Ovary (tissue), 9 donors: ENCODE results near the gene TTLL12. TPM values are rescaled to one million over a fixed set of nuclear protein-coding genes. Genes with fewer than 3 reads are reported as not detected.

Experiments
- DNase-seq, 5 donors: peaks; one replicate each; pipeline ENCODE4 v3.0.0-alpha.2; 2019 to 2020
- H3K27ac ChIP-seq, 2 donors: fragments of 200-600 bp; one replicate each; pipeline versions ENCODE4 v1.5.1 to v1.8.0; 2019 to 2022
- H3K27me3 ChIP-seq: fragments of 200-600 bp; one replicate; pipeline ENCODE4 v1.8.0; 2022
- H3K36me3 ChIP-seq: fragments of 200-600 bp; sonication (generic); one replicate; pipeline ENCODE4 v1.5.1; 2019
- H3K4me1 ChIP-seq: one replicate; pipeline ENCODE4 v1.8.1; 2013; ENCODE audit warnings: mild to moderate bottlenecking, moderate library complexity; ENCODE audit not compliant: insufficient read depth
- H3K4me3 ChIP-seq: fragments of 200-600 bp; sonication (generic); one replicate; pipeline ENCODE4 v1.5.1; 2017
- H3K9me3 ChIP-seq, 2 donors: fragments of 200-600 bp in 1 of 2; sonication (generic) in 1 of 2; one replicate each; pipeline versions ENCODE4 v1.5.1 to v1.8.1; 2013 to 2019; ENCODE audit warnings: mild to moderate bottlenecking in 1 of 2, moderate library complexity in 1 of 2
- EP300 ChIP-seq: sonication (generic); formaldehyde crosslinking; IDR thresholded peaks from one replicate; pipeline ENCODE4 v1.6.1; 2017; ENCODE audit warnings: antibody characterized with exemption
- POLR2A ChIP-seq: fragments of 450-650 bp; IDR thresholded peaks from one replicate; pipeline ENCODE4 v1.6.1; 2017; ENCODE audit warnings: antibody characterized with exemption, mild to moderate bottlenecking, moderate library complexity
- WGBS, 3 donors: extraction: QIAGEN DNeasy Blood & Tissue Kit in 1 of 3; methylation state at CpG; one replicate each; pipeline versions ENCODE4 v1.1.5 to v1.1.7; 2013 to 2017; 5-methylcytosine and 5-hydroxymethylcytosine counted together
- intact Hi-C, 4 donors: fragments of 100-400 bp; cut with DNase I; formaldehyde crosslinking; loops; one replicate each; pipeline versions ENCODE4 v1.11.0 to v1.15.1; 2022 to 2023
- polyA plus RNA-seq, 2 donors: library from polyadenylated mRNA; stranded (reverse); fragments of 200-250 nt in 1 of 2; fragments of 350-450 nt in 1 of 2; fragmentation: Illumina TruSeq in 1 of 2; extraction: RNeasy Lipid Tissue Mini Kit (QIAGEN cat#74804) in 1 of 2; gene quantifications; one replicate each; pipeline ENCODE4 v1.2.3, GENCODE V29; 2013 to 2014
- total RNA-seq, 7 donors: library from RNA; depleted of rRNA in 2 of 7; stranded (reverse); fragments of >200 nt in 2 of 7; fragmentation: NEBNext Ultra II Directional in 3 of 7; extraction: Animal tissue kit (Norgen Biotek cat#: 25700) in 3 of 7; gene quantifications; one replicate each; pipeline versions ENCODE4 v1.1.0 to v1.2.4, GENCODE V29; 2016 to 2023
- TF ChIP-seq, protein P1 (sequence below), 3 donors: fragments of 450-650 bp in 2 of 3; fragments of 200-600 bp in 1 of 3; IDR thresholded peaks; one replicate each; pipeline versions ENCODE4 v1.5.1 to v1.8.0; 2016 to 2022; ENCODE audit warnings: antibody characterized with exemption in 3 of 3, mild to moderate bottlenecking in 1 of 3
- donor health status: DM: no; HTN: no; CAD: no; lungs with moderate emphysema.
- donor health status: DM: no; HTN: no; CAD: no.
- donor health status: Bipolar disorder and iron deficiency.
- donor health status: DM: yes; HTN: yes; CAD: no.
- donor health status: DM: no; HTN: no; CAD: no.
- donor health status: DM: yes; HTN: yes; CAD: no.

Gene TTLL12
- total and polyA plus RNA-seq, 9 donors = 5.8 to 68.4 (median 41.1) TPM

DNA sequence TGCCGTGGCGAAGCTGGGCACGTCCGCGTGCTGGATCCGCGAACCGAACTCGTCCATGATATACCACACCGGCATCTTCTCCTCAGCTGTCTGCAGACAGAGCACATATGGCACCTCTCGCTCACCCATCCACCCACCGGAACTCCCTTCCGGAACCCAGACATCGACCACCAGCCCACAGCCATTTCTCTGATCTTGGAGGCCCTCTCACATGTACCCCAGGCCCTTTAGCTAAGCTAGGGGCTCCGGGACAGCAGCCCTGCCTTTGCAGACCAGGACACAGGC, 7.1 kb downstream of the TTLL12 start:
- DNase-seq = no peak
- Histone ChIP-seq H3K9me3 (no peaks in the 10 kb centered on the region), H3K27ac (no peak overlapping the region), H3K4me1 (peaks cover 14% of the 10 kb centered on the region), H3K36me3 (peaks cover 4% of the 10 kb centered on the region), H3K4me3 (no peak overlapping the region), H3K27me3 (no peaks in the 10 kb centered on the region)
- intact Hi-C loops = no loop called here
- TF ChIP-seq EP300 (no peak), POLR2A (no peak)
- TF ChIP-seq, protein P1, sequence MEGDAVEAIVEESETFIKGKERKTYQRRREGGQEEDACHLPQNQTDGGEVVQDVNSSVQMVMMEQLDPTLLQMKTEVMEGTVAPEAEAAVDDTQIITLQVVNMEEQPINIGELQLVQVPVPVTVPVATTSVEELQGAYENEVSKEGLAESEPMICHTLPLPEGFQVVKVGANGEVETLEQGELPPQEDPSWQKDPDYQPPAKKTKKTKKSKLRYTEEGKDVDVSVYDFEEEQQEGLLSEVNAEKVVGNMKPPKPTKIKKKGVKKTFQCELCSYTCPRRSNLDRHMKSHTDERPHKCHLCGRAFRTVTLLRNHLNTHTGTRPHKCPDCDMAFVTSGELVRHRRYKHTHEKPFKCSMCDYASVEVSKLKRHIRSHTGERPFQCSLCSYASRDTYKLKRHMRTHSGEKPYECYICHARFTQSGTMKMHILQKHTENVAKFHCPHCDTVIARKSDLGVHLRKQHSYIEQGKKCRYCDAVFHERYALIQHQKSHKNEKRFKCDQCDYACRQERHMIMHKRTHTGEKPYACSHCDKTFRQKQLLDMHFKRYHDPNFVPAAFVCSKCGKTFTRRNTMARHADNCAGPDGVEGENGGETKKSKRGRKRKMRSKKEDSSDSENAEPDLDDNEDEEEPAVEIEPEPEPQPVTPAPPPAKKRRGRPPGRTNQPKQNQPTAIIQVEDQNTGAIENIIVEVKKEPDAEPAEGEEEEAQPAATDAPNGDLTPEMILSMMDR (IDR thresholded peaks at IDR 0.05) = no peak
- WGBS, 3 donors = 96 to 98% (median 96%) methylated on average over 15 of the region's 15 CpGs

DNA sequence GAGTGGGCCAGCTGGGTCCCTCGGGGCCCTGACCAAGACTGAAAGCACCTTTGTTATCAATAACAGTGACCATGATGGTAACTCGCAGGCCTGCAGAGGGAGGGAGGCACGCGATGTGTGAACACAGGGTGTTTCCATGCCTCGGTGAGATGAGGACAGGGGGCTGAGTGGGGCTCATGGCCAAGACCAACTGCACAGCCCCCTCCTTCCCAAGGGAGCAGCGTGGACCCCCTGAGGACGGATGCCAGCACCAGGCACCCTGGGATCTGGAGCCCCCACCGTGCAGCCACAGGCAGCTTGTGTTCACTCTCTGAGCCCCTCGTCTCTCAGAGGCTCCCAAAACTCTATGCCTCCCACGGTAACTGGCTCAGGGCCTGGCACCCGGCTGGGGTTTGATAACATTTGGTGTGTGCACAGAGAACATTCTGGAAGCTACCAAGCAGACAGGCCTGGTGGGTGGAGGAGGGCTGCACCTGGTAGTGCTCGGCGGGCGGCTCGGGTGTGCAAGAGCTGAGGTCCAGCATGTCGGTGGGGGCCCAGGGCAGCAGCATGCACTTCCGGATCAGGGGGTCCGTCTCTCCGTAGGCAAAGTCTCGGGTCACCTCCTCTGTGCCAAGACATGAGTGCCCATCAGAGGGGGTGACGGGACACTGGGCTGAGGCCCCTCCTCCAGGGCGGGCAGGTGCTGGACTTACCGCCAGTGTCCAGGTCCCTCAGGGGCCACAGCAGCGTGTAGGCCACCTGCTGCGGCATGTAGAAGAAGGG, 7.6 kb downstream of the TTLL12 start:
- peak in 1 of 5 donors; percentile 37 for DNase-seq
- Histone ChIP-seq H3K36me3 (peaks cover 4% of the 10 kb centered on the region), H3K27me3 (no peaks in the 10 kb centered on the region), H3K4me3 (no peak overlapping the region), H3K9me3 (no peaks in the 10 kb centered on the region), H3K4me1 (peaks cover 10% of the 10 kb centered on the region), H3K27ac (no peak overlapping the region)
- intact Hi-C loops = no loop called here
- no peak for TF ChIP-seq POLR2A
- WGBS, 3 donors = 90 to 94% (median 93%) methylated on average over 22 to 25 of the region's 25 CpGs

DNA sequence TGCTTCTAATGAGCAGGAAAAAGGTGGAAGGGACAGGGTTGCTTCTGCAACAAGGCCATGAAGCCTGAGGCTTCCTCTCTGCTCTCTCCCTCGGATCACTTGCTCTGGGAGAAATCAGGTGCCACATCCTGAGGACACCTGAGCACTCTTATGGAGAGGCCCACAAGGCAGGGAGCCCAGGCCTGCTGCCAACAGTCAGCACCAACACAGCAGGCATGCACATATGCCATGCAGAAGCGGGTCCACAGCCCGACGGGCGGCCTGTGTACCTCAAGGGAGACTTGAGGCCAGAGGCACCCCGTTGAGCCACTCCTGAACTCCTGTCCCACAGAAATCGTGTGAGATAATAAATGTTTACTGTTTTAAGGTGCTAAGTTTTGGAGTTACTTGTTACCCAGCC, 9.5 kb downstream of the TTLL12 start:
- 86 to 91% (median 90%) methylated on average over 7 of the region's 7 CpGs for WGBS, 3 donors
- Histone ChIP-seq H3K27me3 (no peaks in the 10 kb centered on the region), H3K9me3 (no peaks in the 10 kb centered on the region), H3K36me3 (peaks cover 7% of the 10 kb centered on the region), H3K4me1 (no peaks in the 10 kb centered on the region), H3K4me3 (no peak overlapping the region), H3K27ac (no peak overlapping the region)
- intact Hi-C loops = no loop called here
- TF ChIP-seq, protein P1 (IDR thresholded peaks at IDR 0.05) = no peak
- TF ChIP-seq POLR2A (no peak), EP300 (no peak)
- no peak for DNase-seq

DNA sequence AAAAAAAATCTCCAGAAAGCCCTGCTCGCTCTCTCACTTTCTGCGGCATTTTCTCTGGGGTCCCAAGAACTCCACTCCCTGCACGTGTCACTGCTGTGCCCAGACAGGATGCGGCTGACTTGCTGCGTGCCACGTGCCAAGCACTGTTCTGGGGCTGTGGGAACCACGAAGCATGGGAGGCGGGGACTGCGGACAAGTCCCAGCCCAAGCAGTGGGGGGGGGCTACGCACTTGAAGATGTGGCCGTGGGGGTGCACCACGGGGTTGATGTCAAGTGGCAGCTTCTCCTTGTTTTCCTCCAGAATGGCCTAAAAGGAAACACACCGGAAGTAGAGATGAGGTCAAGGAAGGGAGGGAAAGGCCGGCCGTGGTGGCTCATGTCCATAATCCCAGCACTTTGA, 10.8 kb downstream of the TTLL12 start:
- TF ChIP-seq EP300 = no peak
- TF ChIP-seq POLR2A = no peak
- TF ChIP-seq, protein P1 (IDR thresholded peaks at IDR 0.05) = no peak
- Histone ChIP-seq H3K9me3 (no peaks in the 10 kb centered on the region), H3K27ac (no peak overlapping the region), H3K4me1 (no peaks in the 10 kb centered on the region), H3K4me3 (no peak overlapping the region), H3K27me3 (no peaks in the 10 kb centered on the region), H3K36me3 (peaks cover 7% of the 10 kb centered on the region)
- WGBS, 3 donors = 77 to 81% (median 77%) methylated on average over 15 of the region's 15 CpGs
- intact Hi-C loops = no loop called here
- peak in 1 of 5 donors; percentile 35 for DNase-seq

DNA sequence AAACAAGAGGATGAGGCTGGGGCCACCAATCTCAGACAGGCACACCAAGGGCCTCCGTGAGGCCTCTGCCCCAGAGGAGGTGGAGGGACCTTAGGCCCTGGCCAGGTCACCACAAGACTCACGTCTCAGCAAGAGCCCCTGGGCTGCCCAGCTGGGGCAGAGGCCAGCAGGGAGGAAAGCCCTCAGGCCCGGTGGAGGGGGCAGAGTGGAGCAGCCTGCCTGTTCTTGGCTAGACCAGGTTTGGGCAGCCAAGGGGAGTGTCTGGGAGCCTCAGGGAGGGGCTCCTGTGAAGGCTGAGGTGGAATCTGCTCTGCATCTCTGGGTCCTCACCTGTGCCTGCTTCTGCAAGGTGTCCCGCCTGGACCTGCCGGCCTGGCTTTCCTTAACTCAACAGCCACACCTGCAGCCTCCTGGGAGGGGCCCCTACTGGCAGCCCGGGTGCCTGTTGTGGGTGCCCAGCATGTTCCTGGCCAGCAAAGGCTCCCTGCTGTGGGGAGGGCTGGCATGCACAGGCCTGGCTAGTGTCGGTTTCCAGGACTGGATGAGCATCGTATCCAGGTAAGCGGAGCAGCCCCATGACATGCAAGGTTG, 11.9 kb downstream of the TTLL12 start:
- Histone ChIP-seq H3K27me3 (no peaks in the 10 kb centered on the region), H3K9me3 (no peaks in the 10 kb centered on the region), H3K27ac (no peak overlapping the region), H3K4me1 (no peaks in the 10 kb centered on the region), H3K4me3 (no peak overlapping the region), H3K36me3 (peaks cover 7% of the 10 kb centered on the region)
- DNase-seq = no peak
- TF ChIP-seq, protein P1 (IDR thresholded peaks at IDR 0.05) = no peak
- no peak for TF ChIP-seq POLR2A
- TF ChIP-seq EP300 = no peak
- 84 to 89% (median 89%) methylated on average over 8 to 9 of the region's 9 CpGs for WGBS, 3 donors
- intact Hi-C loops = no loop called here
